GM12864 (cell line): Measurements from ENCODE around the gene NOTCH4.
"Not testable (repeated sequence)": the region's sequence is repeated elsewhere in the genome, so short reads cannot be mapped to it uniquely, and the experiment has no call there.

Source experiments
- DNase-seq: peaks from one replicate; pipeline ENCODE4 v3.0.0-alpha.2; 2011; ENCODE audit warnings: low read depth
- H3K4me3 ChIP-seq: 2 replicates; pipeline ENCODE4 v1.5.1; 2011; ENCODE audit warnings: mild to moderate bottlenecking, low read depth, low read length, control low read depth
- CTCF ChIP-seq: IDR thresholded peaks from 2 replicates; pipeline ENCODE4 v1.5.1; 2011; ENCODE audit warnings: low read depth, mild to moderate bottlenecking, moderate library complexity, low read length, control low read depth, inconsistent platforms; ENCODE audit errors: missing control alignments

The NOTCH4 gene

GRCh38 chr6:32216998-32217397 lies 6.9 kb downstream of the NOTCH4 start:
- no peak overlapping the region for H3K4me3 ChIP-seq
- no peak for TF ChIP-seq CTCF
- no peak for DNase-seq

- H3K4me3 ChIP-seq = no peak overlapping the region
- no peak for TF ChIP-seq CTCF
- DNase-seq = no peak
Observed at GRCh38 chr6:32216285-32216684, 7.6 kb downstream of the NOTCH4 start.

- H3K4me3 ChIP-seq = no peak overlapping the region
- DNase-seq = no peak
- TF ChIP-seq CTCF = no peak
Observed at GRCh38 chr6:32215617-32216016, 8.2 kb downstream of the NOTCH4 start.

- no peak for DNase-seq
- no peak for TF ChIP-seq CTCF
- H3K4me3 ChIP-seq = no peak overlapping the region
Observed at GRCh38 chr6:32214126-32214525, 9.7 kb downstream of the NOTCH4 start.

GRCh38 chr6:32213649-32214048 lies 10.2 kb downstream of the NOTCH4 start:
- no peak overlapping the region for H3K4me3 ChIP-seq
- DNase-seq = no peak
- TF ChIP-seq CTCF = no peak

- no peak for DNase-seq
- H3K4me3 ChIP-seq = no peak overlapping the region
- no peak for TF ChIP-seq CTCF
Observed at GRCh38 chr6:32212076-32212760, 11.6 kb downstream of the NOTCH4 start.

- H3K4me3 ChIP-seq, DNase-seq: not testable (repeated sequence)
Observed at GRCh38 chr6:32211432-32211831, 12.4 kb downstream of the NOTCH4 start.

GRCh38 chr6:32210191-32210601 lies 13.7 kb downstream of the NOTCH4 start:
- no peak for DNase-seq
- TF ChIP-seq CTCF = no peak
- H3K4me3 ChIP-seq = no peak overlapping the region
